B cell (primary cell): ENCODE results near the gene TMCO6. TPM values are rescaled to one million over a fixed set of nuclear protein-coding genes. Genes with fewer than 3 reads are reported as not detected.

Experiments
- ATAC-seq: fragments of 200-7000 bp; cut with Tn5 transposase; one replicate; pipeline ENCODE4 v1.10.0; 2021; ENCODE audit warnings: low read depth, mild to moderate bottlenecking, moderate number of reproducible peaks, moderate library complexity
- CTCF ChIA-PET: fragments of 350-600 bp; sonication (Branson Sonifier 250); formaldehyde crosslinking; loops from one replicate; lab custom pipeline; 2021; ENCODE audit warnings: antibody characterized with exemption, inconsistent platforms; lab: Charles Lee
- POLR2A ChIA-PET: fragments of 350-600 bp; sonication (Branson Sonifier 250); formaldehyde crosslinking; loops from one replicate; lab custom pipeline; 2021; ENCODE audit warnings: antibody characterized with exemption; lab: Charles Lee
- DNase-seq: peaks from one replicate; pipeline ENCODE4 v3.0.0; 2013
- H2AFZ ChIP-seq: 2 replicates; pipeline ENCODE4 v1.6.1; 2012; ENCODE audit warnings: mild to moderate bottlenecking, low read depth, low read length; ENCODE audit not compliant: insufficient read depth, poor library complexity, severe bottlenecking
- H3K27ac ChIP-seq, 2 donors: 1 replicate in 1 of 2; 2 replicates in 1 of 2; pipeline ENCODE4 v1.5.1; 2012 to 2013; ENCODE audit warnings: low read length in 2 of 2, mild to moderate bottlenecking in 2 of 2, moderate library complexity in 1 of 2
- H3K27me3 ChIP-seq, 4 experiments: fragments of 200-600 bp in 1 of 4; sonication (generic) in 1 of 4; replicated peaks in 1 of 4; 1 replicate in 2 of 4; 2 replicates in 2 of 4; pipeline versions ENCODE4 v1.6.1 to v1.7.0; 2013 to 2016; ENCODE audit warnings: low read length in 3 of 4, mild to moderate bottlenecking in 2 of 4, mixed read lengths in 1 of 4, moderate library complexity in 1 of 4; ENCODE audit not compliant: insufficient read depth in 4 of 4, control insufficient read depth in 3 of 4; ENCODE audit errors: control extremely low read depth in 1 of 4
- H3K36me3 ChIP-seq, 2 experiments: replicated peaks in 1 of 2; 1 replicate in 1 of 2; 2 replicates in 1 of 2; pipeline versions ENCODE4 v1.6.1 to v1.7.1; 2013; ENCODE audit warnings: low read length in 1 of 2; ENCODE audit not compliant: insufficient read depth in 2 of 2, control insufficient read depth in 1 of 2; ENCODE audit errors: control extremely low read depth in 1 of 2, extremely low read depth in 1 of 2
- H3K4me1 ChIP-seq, 2 donors: fragments of 200-600 bp in 1 of 2; sonication (generic) in 1 of 2; 1 replicate in 1 of 2; 2 replicates in 1 of 2; pipeline versions ENCODE4 v1.5.1 to v1.6.1; 2013 to 2017; ENCODE audit warnings: low read length in 2 of 2; ENCODE audit not compliant: control insufficient read depth in 2 of 2, insufficient read depth in 2 of 2
- H3K4me2 ChIP-seq: replicated peaks from 2 replicates; pipeline ENCODE3; 2012; ENCODE audit warnings: mild to moderate bottlenecking, low read depth, low read length; ENCODE audit not compliant: poor library complexity, severe bottlenecking
- H3K4me3 ChIP-seq, 5 experiments: fragments of 200-600 bp in 1 of 5; sonication (generic) in 1 of 5; 1 replicate in 3 of 5; 2 replicates in 2 of 5; pipeline versions ENCODE4 v1.5.1 to v1.7.0; 2011 to 2016; ENCODE audit warnings: low read length in 4 of 5, mild to moderate bottlenecking in 4 of 5, low read depth in 2 of 5, control low read depth in 1 of 5, moderate library complexity in 1 of 5; ENCODE audit not compliant: insufficient read depth in 1 of 5; ENCODE audit errors: control extremely low read depth in 1 of 5, extremely low read depth in 1 of 5
- H3K79me2 ChIP-seq: fragments of 200-600 bp; sonication (generic); one replicate; pipeline ENCODE4 v1.6.0; 2016; ENCODE audit warnings: low read length; ENCODE audit not compliant: control insufficient read depth, insufficient read depth
- H3K9ac ChIP-seq: fragments of 200-600 bp; sonication (generic); 2 replicates; pipeline ENCODE4 v1.6.1; 2017; ENCODE audit warnings: mild to moderate bottlenecking, low read length, moderate library complexity
- H3K9me3 ChIP-seq, 3 donors: one replicate each; pipeline versions ENCODE4 v1.6.1 to v1.7.1; 2013; ENCODE audit warnings: low read length in 2 of 3; ENCODE audit not compliant: control insufficient read depth in 2 of 3, insufficient read depth in 1 of 3; ENCODE audit errors: control extremely low read depth in 1 of 3
- H4K20me1 ChIP-seq: 2 replicates; pipeline ENCODE4 v1.6.0; 2012; ENCODE audit warnings: mild to moderate bottlenecking, low read length; ENCODE audit not compliant: insufficient read depth, control insufficient read depth, poor library complexity, severe bottlenecking
- H3K27ac Mint-ChIP-seq: one replicate; pipeline ENCODE4 v1.8.0; 2021; ENCODE audit warnings: mixed read lengths
- H3K27me3 Mint-ChIP-seq: one replicate; pipeline ENCODE4 v1.8.0; 2021; ENCODE audit warnings: mixed read lengths
- H3K4me1 Mint-ChIP-seq: one replicate; pipeline ENCODE4 v1.8.0; 2021; ENCODE audit warnings: mixed read lengths
- H3K4me3 Mint-ChIP-seq: one replicate; pipeline ENCODE4 v1.8.0; 2021; ENCODE audit warnings: mixed read lengths
- H3K9me3 Mint-ChIP-seq: one replicate; pipeline ENCODE4 v1.8.0; 2022; ENCODE audit warnings: mixed read lengths; ENCODE audit not compliant: insufficient read depth
- EZH2 ChIP-seq: IDR thresholded peaks from 2 replicates; pipeline ENCODE4 v1.6.1; 2012; ENCODE audit warnings: borderline replicate concordance, low read depth, mild to moderate bottlenecking, moderate library complexity, low read length; ENCODE audit not compliant: insufficient read depth, poor library complexity, severe bottlenecking
- WGBS: methylation state at CpG from one replicate; pipeline ENCODE4 v1.1.5; 2013; ENCODE audit warnings: missing lambda C conversion rate; ENCODE audit not compliant: insufficient coverage; 5-methylcytosine and 5-hydroxymethylcytosine counted together
- intact Hi-C: fragments of 100-400 bp; cut with micrococcal nuclease; formaldehyde crosslinking; loops from one replicate; pipeline ENCODE4 v1.10.0; 2022
- polyA plus RNA-seq: library from polyadenylated mRNA; depleted of rRNA; stranded (reverse); fragments of >200 nt; gene quantifications from 2 replicates; pipeline ENCODE4 v1.2.3, GENCODE V29; 2012
- total RNA-seq, 2 donors: library from RNA; stranded (reverse); fragments of 120-200 nt in 1 of 2; gene quantifications; 1 replicate in 1 of 2; 2 replicates in 1 of 2; pipeline versions ENCODE4 v1.2.3 to v1.2.4, GENCODE V29; 2013 to 2022
- TF ChIP-seq, protein P1 (sequence below): fragments of 200-600 bp; IDR thresholded peaks from one replicate; pipeline ENCODE4 v1.8.0; 2022; ENCODE audit warnings: antibody characterized with exemption, mild to moderate bottlenecking

Gene TMCO6
- total and polyA plus RNA-seq, 2 donors (not counting 1 experiment from before 2014, with no cell fraction given): 33.3 to 70.4 TPM

DNA sequence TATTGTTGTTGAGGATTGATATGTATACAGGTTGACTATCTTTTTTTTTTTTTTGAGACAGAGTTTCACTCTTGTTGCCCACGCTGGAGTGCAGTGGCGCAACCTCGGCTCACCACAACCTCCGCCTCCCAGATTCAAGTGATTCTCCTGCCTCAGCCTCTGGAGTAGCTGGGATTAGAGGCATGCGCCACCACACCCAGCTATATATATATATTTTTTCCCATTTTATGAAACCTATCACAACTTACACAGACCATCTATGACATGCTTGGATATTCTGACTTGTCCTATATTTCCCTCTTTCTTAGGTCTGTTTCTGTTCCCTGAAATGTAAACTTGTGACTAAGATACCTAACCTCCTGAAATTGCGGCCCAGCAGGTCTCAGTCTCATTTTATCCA, 11.3 kb upstream of the TMCO6 start:
- TF ChIP-seq, protein P1, sequence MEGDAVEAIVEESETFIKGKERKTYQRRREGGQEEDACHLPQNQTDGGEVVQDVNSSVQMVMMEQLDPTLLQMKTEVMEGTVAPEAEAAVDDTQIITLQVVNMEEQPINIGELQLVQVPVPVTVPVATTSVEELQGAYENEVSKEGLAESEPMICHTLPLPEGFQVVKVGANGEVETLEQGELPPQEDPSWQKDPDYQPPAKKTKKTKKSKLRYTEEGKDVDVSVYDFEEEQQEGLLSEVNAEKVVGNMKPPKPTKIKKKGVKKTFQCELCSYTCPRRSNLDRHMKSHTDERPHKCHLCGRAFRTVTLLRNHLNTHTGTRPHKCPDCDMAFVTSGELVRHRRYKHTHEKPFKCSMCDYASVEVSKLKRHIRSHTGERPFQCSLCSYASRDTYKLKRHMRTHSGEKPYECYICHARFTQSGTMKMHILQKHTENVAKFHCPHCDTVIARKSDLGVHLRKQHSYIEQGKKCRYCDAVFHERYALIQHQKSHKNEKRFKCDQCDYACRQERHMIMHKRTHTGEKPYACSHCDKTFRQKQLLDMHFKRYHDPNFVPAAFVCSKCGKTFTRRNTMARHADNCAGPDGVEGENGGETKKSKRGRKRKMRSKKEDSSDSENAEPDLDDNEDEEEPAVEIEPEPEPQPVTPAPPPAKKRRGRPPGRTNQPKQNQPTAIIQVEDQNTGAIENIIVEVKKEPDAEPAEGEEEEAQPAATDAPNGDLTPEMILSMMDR: no peak
- TF ChIP-seq EZH2: no peak
- no peaks in the 10 kb centered on the region for H3K36me3 ChIP-seq
- ATAC-seq (no peak), DNase-seq (no peak)
- peaks cover 11 to 14% of the 10 kb centered on the region in 2 donors for H3K4me1 ChIP-seq
- H3K4me1 Mint-ChIP-seq: peaks cover 13% of the 10 kb centered on the region
- H3K79me2 ChIP-seq: no peaks in the 10 kb centered on the region
- peaks cover 0 to 30% (median 12%) of the 10 kb centered on the region in 4 experiments for H3K27me3 ChIP-seq
- H2AFZ ChIP-seq: no peak overlapping the region
- peaks cover 19% of the 10 kb centered on the region for H3K27me3 Mint-ChIP-seq
- H3K27ac Mint-ChIP-seq: no peak overlapping the region
- no peaks in the 10 kb centered on the region for H4K20me1 ChIP-seq
- 100% methylated on average over 2 of the region's 6 CpGs for WGBS
- peaks cover 0 to 13% (median 8%) of the 10 kb centered on the region in 3 donors for H3K9me3 ChIP-seq
- ChIA-PET CTCF (no interaction called here), POLR2A (no interaction called here)
- no peak overlapping the region for H3K4me3 Mint-ChIP-seq
- peaks cover 3% of the 10 kb centered on the region for H3K9me3 Mint-ChIP-seq
- H3K4me3 ChIP-seq: no peak overlapping the region
- H3K4me2 ChIP-seq: no peak overlapping the region
- no peak overlapping the region for H3K27ac ChIP-seq
- H3K9ac ChIP-seq: no peak overlapping the region
- intact Hi-C loops: no loop called here

GRCh38 chr5:140628711-140629110, 10.5 kb upstream of the TMCO6 start:
- Mint-ChIP-seq H3K27ac (no peak overlapping the region), H3K4me3 (no peak overlapping the region), H3K27me3 (peaks cover 19% of the 10 kb centered on the region), H3K9me3 (peaks cover 3% of the 10 kb centered on the region), H3K4me1 (peaks cover 18% of the 10 kb centered on the region)
- H2AFZ ChIP-seq: no peak overlapping the region
- H3K4me1 ChIP-seq: peaks cover 16 to 19% of the 10 kb centered on the region in 2 donors
- no peak overlapping the region for H3K9ac ChIP-seq
- POLR2A ChIA-PET: no interaction called here
- no peaks in the 10 kb centered on the region for H3K36me3 ChIP-seq
- no peaks in the 10 kb centered on the region for H3K79me2 ChIP-seq
- ATAC-seq (no peak), DNase-seq (no peak)
- no peak overlapping the region for H3K4me2 ChIP-seq
- CTCF ChIA-PET: no interaction called here
- H3K9me3 ChIP-seq: peaks cover 0 to 13% (median 8%) of the 10 kb centered on the region in 3 donors
- peaks cover 0 to 37% (median 14%) of the 10 kb centered on the region in 4 experiments for H3K27me3 ChIP-seq
- no peak overlapping the region for H3K27ac ChIP-seq
- WGBS: 71% methylated on average over 1 of the region's 1 CpG
- intact Hi-C loops: no loop called here
- H4K20me1 ChIP-seq: no peaks in the 10 kb centered on the region
- TF ChIP-seq, protein P1: no peak
- TF ChIP-seq EZH2: no peak
- no peak overlapping the region for H3K4me3 ChIP-seq
